Panc1 (cell line): Measurements from ENCODE around the gene NR6A1.

Experiments used
- CTCF ChIP-seq: fragments of 450-650 bp; IDR thresholded peaks from 2 replicates; pipeline ENCODE4 v1.5.1; 2017; ENCODE audit warnings: mild to moderate bottlenecking
- POLR2AphosphoS5 ChIP-seq: IDR thresholded peaks from 2 replicates; pipeline ENCODE4 v1.6.1; 2012; ENCODE audit warnings: mild to moderate bottlenecking, low read depth, low read length, moderate library complexity
- REST ChIP-seq, 2 experiments: IDR thresholded peaks; 2 replicates each; pipeline ENCODE4 v1.6.1; 2011 to 2012; ENCODE audit warnings: low read depth in 2 of 2, control low read depth in 1 of 2, low read length in 1 of 2, mild to moderate bottlenecking in 1 of 2, moderate library complexity in 1 of 2; ENCODE audit not compliant: insufficient read depth in 1 of 2
- SIN3A ChIP-seq: IDR thresholded peaks from 2 replicates; pipeline ENCODE4 v1.6.1; 2012; ENCODE audit warnings: low read depth, mild to moderate bottlenecking, low read length, moderate library complexity, borderline replicate concordance; ENCODE audit not compliant: insufficient read depth

- no peak for TF ChIP-seq SIN3A
- no peak for TF ChIP-seq CTCF
- no peak for TF ChIP-seq REST (IDR thresholded peaks at IDR 0.05; ENCODE audit: insufficient read depth in 1 of 2, low read depth in 2 of 2, low read length in 1 of 2)
- TF ChIP-seq POLR2AphosphoS5, result no peak
Observed at GRCh38 chr9:124743686-124744348, 27.3 kb downstream of the NR6A1 start.
